ENCODE measurements around the gene LRRC42. TPM values are rescaled to one million over a fixed set of nuclear protein-coding genes. Genes with fewer than 3 reads are reported as not detected.
"Not testable (repeated sequence)": the region's sequence is repeated elsewhere in the genome, so short reads cannot be mapped to it uniquely, and the experiment has no call there.

Gene LRRC42
- total and polyA plus RNA-seq, 5 donors: 8.8 to 19.5 (median 14.8) TPM

DNA sequence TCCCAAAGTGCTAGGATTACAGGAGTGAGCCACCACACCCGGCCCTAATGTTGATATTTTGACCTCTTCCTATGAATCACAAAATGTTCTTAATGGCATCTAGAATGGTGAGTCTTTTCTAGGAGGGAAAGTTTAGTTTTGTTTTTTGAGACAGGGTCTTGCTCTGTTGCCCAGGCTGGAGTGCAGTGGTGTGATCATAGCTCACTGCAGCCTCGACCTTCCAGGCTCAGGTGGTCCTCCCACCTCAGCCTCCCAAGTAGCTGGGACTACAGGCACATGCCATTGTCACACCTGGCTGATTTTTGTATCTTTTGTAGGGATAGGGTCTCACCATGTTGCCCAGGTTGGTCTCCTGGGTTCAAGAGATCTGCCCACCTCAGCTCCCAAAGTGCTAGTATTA is 23.2 kb downstream of the LRRC42 start:
- DNase-seq; H3K27ac ChIP-seq (ENCODE audit: low read length); H3K4me3 ChIP-seq (ENCODE audit: low read length); H3K9me3 ChIP-seq (ENCODE audit: control insufficient read depth, low read length); H3K27me3 ChIP-seq (ENCODE audit: control insufficient read depth, insufficient read depth); intact Hi-C loops (cut with DNase I); H3K4me1 ChIP-seq (ENCODE audit: control insufficient read depth, insufficient read depth, low read length); ATAC-seq: not testable (repeated sequence)
- WGBS: 94% methylated on average over 2 of the region's 2 CpGs

- H3K27me3 ChIP-seq (ENCODE audit: control insufficient read depth, insufficient read depth): no peaks in the 10 kb centered on the region
- H3K27ac ChIP-seq (ENCODE audit: low read length): no peak overlapping the region
- WGBS: 88% methylated on average over 2 of the region's 2 CpGs
- H3K4me1 ChIP-seq (ENCODE audit: control insufficient read depth, insufficient read depth, low read length): no peaks in the 10 kb centered on the region
- H3K9me3 ChIP-seq (ENCODE audit: control insufficient read depth, low read length): no peaks in the 10 kb centered on the region
- no peak overlapping the region for H3K4me3 ChIP-seq (ENCODE audit: low read length)
- DNase-seq (no peak), ATAC-seq (no peak)
- intact Hi-C loops (cut with DNase I): no loop called here
Observed at GRCh38 chr1:53971718-53972117, 25.6 kb downstream of the LRRC42 start.

DNA sequence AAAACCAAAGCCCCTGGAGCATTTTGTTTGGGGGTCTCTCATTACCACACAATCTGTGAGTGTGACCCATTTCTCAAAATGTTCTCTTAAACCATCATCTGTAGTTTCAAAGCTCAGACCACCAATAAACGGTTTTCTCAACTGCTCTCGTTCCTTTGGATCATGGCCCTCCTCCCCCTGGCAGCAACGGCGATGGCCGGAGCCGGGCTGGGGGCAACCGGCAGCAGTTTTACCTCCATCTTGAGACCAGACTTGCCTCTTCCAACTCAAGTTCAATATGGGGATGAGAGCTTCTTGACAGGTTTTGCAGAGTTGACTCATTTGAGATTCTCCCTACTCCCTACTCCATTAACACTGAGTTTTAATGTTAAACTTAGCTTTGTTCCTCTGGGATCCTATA is 29.7 kb downstream of the LRRC42 start:
- Histone ChIP-seq H3K4me3 (ENCODE audit: low read length) (no peak overlapping the region), H3K27me3 (ENCODE audit: control insufficient read depth, insufficient read depth) (no peaks in the 10 kb centered on the region)
- 94% methylated on average over 7 of the region's 7 CpGs for WGBS

GRCh38 chr1:53979712-53980450 is 33.7 kb downstream of the LRRC42 start:
- intact Hi-C loops (cut with DNase I): no loop called here
- ATAC-seq: peak in 1 of 2 donors; percentile 38

More for the DNA sequence above, 29.7 kb downstream of the LRRC42 start:
- DNase-seq (no peak), ATAC-seq (no peak)
- no peaks in the 10 kb centered on the region for H3K9me3 ChIP-seq (ENCODE audit: control insufficient read depth, low read length)
- no peaks in the 10 kb centered on the region for H3K4me1 ChIP-seq (ENCODE audit: control insufficient read depth, insufficient read depth, low read length)
- intact Hi-C loops (cut with DNase I): no loop called here
- no peak overlapping the region for H3K27ac ChIP-seq (ENCODE audit: low read length)

GRCh38 chr1:53981220-53981619 is 35.1 kb downstream of the LRRC42 start:
- 96% methylated on average over 6 of the region's 6 CpGs for WGBS
- H3K27ac ChIP-seq (ENCODE audit: low read length): no peak overlapping the region

More at GRCh38 chr1:53979712-53980450, 33.7 kb downstream of the LRRC42 start:
- Histone ChIP-seq H3K27me3 (ENCODE audit: control insufficient read depth, insufficient read depth) (no peaks in the 10 kb centered on the region), H3K4me1 (ENCODE audit: control insufficient read depth, insufficient read depth, low read length) (peaks cover 3% of the 10 kb centered on the region), H3K4me3 (ENCODE audit: low read length) (no peak overlapping the region), H3K9me3 (ENCODE audit: control insufficient read depth, low read length) (no peaks in the 10 kb centered on the region), H3K27ac (ENCODE audit: low read length) (no peak overlapping the region)
- WGBS: 82% methylated on average over 13 of the region's 13 CpGs
- DNase-seq: no peak

GRCh38 chr1:53982034-53982762 is 36.0 kb downstream of the LRRC42 start:
- Histone ChIP-seq H3K27me3 (ENCODE audit: control insufficient read depth, insufficient read depth) (no peaks in the 10 kb centered on the region), H3K9me3 (ENCODE audit: control insufficient read depth, low read length) (no peaks in the 10 kb centered on the region), H3K27ac (ENCODE audit: low read length) (no peak overlapping the region), H3K4me3 (ENCODE audit: low read length) (peak overlapping the region; percentile 38), H3K4me1 (ENCODE audit: control insufficient read depth, insufficient read depth, low read length) (peaks cover 3% of the 10 kb centered on the region)
- intact Hi-C loops (cut with DNase I): no loop called here
- WGBS: 34% methylated on average over 20 of the region's 20 CpGs
- ATAC-seq: peak; percentile 68 to 77
- DNase-seq: peak; percentile 28 to 68 (median 55)

More at GRCh38 chr1:53981220-53981619, 35.1 kb downstream of the LRRC42 start:
- DNase-seq (no peak), ATAC-seq (no peak)
- no peak overlapping the region for H3K4me3 ChIP-seq (ENCODE audit: low read length)
- peaks cover 3% of the 10 kb centered on the region for H3K4me1 ChIP-seq (ENCODE audit: control insufficient read depth, insufficient read depth, low read length)
- no peaks in the 10 kb centered on the region for H3K27me3 ChIP-seq (ENCODE audit: control insufficient read depth, insufficient read depth)
- no peaks in the 10 kb centered on the region for H3K9me3 ChIP-seq (ENCODE audit: control insufficient read depth, low read length)
- intact Hi-C loops (cut with DNase I): no loop called here

GRCh38 chr1:53982763-53983104 is 36.6 kb downstream of the LRRC42 start:
- H3K4me1 ChIP-seq (ENCODE audit: control insufficient read depth, insufficient read depth, low read length): peaks cover 3% of the 10 kb centered on the region
- ATAC-seq: no peak
- 20% methylated on average over 4 of the region's 4 CpGs for WGBS
- H3K4me3 ChIP-seq (ENCODE audit: low read length): peak overlapping the region; percentile 38
- no peak for DNase-seq
- intact Hi-C loops (cut with DNase I): no loop called here
- no peaks in the 10 kb centered on the region for H3K27me3 ChIP-seq (ENCODE audit: control insufficient read depth, insufficient read depth)
- H3K9me3 ChIP-seq (ENCODE audit: control insufficient read depth, low read length): no peaks in the 10 kb centered on the region
- H3K27ac ChIP-seq (ENCODE audit: low read length): no peak overlapping the region

GRCh38 chr1:53984726-53985125 is 38.6 kb downstream of the LRRC42 start:
- Histone ChIP-seq H3K27ac (ENCODE audit: low read length) (no peak overlapping the region), H3K27me3 (ENCODE audit: control insufficient read depth, insufficient read depth) (no peaks in the 10 kb centered on the region), H3K4me1 (ENCODE audit: control insufficient read depth, insufficient read depth, low read length) (peaks cover 3% of the 10 kb centered on the region), H3K9me3 (ENCODE audit: control insufficient read depth, low read length) (no peaks in the 10 kb centered on the region), H3K4me3 (ENCODE audit: low read length) (no peak overlapping the region)
- DNase-seq: no peak
- intact Hi-C loops (cut with DNase I): no loop called here
- no peak for ATAC-seq

GRCh38 chr1:53986458-53986857 is 40.3 kb downstream of the LRRC42 start:
- WGBS: 96% methylated on average over 3 of the region's 3 CpGs
- Histone ChIP-seq H3K4me3 (ENCODE audit: low read length) (no peak overlapping the region), H3K4me1 (ENCODE audit: control insufficient read depth, insufficient read depth, low read length) (peaks cover 3% of the 10 kb centered on the region), H3K27me3 (ENCODE audit: control insufficient read depth, insufficient read depth) (no peaks in the 10 kb centered on the region), H3K9me3 (ENCODE audit: control insufficient read depth, low read length) (no peaks in the 10 kb centered on the region), H3K27ac (ENCODE audit: low read length) (no peak overlapping the region)
- no peak for ATAC-seq
- intact Hi-C loops (cut with DNase I): no loop called here
- DNase-seq: no peak

DNA sequence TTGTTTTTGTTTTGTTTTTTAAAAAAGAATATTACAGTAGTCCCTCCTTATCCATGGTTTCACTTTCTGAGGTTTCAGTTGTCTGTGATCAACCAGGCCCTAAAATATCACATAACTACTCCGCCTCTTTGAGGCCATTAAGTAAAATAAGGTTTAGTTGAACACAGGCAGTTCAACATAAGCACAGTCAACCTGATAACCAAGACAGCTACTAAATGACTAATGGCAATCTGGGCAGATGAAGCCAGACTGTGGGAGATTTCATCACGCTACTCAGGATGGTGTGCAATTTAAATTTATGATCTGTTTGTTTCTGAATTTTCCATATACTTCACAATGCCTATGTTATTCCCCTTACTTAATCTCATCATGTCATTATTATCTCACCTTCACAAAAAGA is 41.7 kb downstream of the LRRC42 start:
- no peak overlapping the region for H3K27ac ChIP-seq (ENCODE audit: low read length)
- DNase-seq (no peak), ATAC-seq (no peak)
- H3K4me1 ChIP-seq (ENCODE audit: control insufficient read depth, insufficient read depth, low read length): no peaks in the 10 kb centered on the region
- 84% methylated on average over 2 of the region's 2 CpGs for WGBS
- intact Hi-C loops (cut with DNase I): no loop called here
- no peaks in the 10 kb centered on the region for H3K27me3 ChIP-seq (ENCODE audit: control insufficient read depth, insufficient read depth)
- no peaks in the 10 kb centered on the region for H3K9me3 ChIP-seq (ENCODE audit: control insufficient read depth, low read length)
- no peak overlapping the region for H3K4me3 ChIP-seq (ENCODE audit: low read length)

DNA sequence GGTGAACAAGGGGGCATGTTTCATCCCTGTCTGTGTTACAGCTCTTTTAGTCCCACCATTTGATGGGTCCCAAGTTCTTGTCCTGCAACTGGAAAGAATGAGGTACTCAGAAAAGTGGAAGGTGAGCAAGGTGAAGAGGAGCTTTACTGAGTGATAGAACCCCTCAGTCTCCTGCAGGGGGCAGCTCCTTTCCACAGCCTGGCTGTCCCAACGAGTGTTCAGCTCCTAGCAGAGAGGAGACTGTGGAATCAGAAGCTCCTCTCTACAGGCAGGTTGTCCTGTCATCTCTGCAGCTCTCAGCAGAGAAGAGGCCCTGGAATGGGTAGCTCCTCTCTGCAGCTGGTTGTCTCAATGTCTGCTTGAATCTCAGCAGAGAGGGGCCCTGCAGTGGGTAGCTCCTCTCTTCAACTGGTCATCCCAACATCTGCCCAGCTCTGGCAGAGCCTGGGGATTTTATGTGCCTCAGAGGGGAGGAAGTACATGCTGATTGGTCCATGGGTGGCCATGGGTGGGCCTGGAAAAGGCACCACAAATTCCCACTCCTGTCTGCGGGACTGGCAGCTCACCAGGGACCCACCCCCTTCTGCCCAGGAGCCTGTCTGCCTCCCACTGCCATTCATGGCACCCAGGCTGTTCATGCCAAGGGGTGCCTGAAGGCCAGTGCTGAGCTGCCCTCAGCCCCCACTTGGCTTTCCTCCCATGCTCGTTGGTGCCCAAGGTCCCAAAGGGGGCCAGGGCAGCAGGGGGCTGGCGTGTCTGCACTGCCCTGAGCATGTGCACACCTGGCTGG is 46.1 kb downstream of the LRRC42 start:
- 62% methylated on average over 4 of the region's 4 CpGs for WGBS
- ATAC-seq: no peak

More for the DNA sequence above, 46.1 kb downstream of the LRRC42 start:
- no peaks in the 10 kb centered on the region for H3K4me1 ChIP-seq (ENCODE audit: control insufficient read depth, insufficient read depth, low read length)
- H3K9me3 ChIP-seq (ENCODE audit: control insufficient read depth, low read length): no peaks in the 10 kb centered on the region
- H3K27me3 ChIP-seq (ENCODE audit: control insufficient read depth, insufficient read depth): no peaks in the 10 kb centered on the region
- DNase-seq: no peak
- H3K27ac ChIP-seq (ENCODE audit: low read length): no peak overlapping the region
- H3K4me3 ChIP-seq (ENCODE audit: low read length): no peak overlapping the region
- intact Hi-C loops (cut with DNase I): no loop called here
